H54 (cell line): Measurements from ENCODE around the gene EEFSEC.
A peak's percentile ranks its signal among the peaks of the same experiment; 100 is the strongest.

ENCODE experiments used
- DNase-seq: peaks from one replicate; pipeline ENCODE4 v3.0.0; 2011; ENCODE audit warnings: low spot score, mixed read lengths; ENCODE audit not compliant: insufficient read length
- FAIRE-seq: peaks from 3 replicates; lab custom pipeline; 2011; peaks lifted over from hg19 to GRCh38; lab: Jason Lieb, UNC
- POLR2A ChIP-seq: IDR thresholded peaks from 2 replicates; pipeline ENCODE4 v1.6.1; 2011; ENCODE audit warnings: low read depth, mild to moderate bottlenecking, low read length

The EEFSEC gene

DNA sequence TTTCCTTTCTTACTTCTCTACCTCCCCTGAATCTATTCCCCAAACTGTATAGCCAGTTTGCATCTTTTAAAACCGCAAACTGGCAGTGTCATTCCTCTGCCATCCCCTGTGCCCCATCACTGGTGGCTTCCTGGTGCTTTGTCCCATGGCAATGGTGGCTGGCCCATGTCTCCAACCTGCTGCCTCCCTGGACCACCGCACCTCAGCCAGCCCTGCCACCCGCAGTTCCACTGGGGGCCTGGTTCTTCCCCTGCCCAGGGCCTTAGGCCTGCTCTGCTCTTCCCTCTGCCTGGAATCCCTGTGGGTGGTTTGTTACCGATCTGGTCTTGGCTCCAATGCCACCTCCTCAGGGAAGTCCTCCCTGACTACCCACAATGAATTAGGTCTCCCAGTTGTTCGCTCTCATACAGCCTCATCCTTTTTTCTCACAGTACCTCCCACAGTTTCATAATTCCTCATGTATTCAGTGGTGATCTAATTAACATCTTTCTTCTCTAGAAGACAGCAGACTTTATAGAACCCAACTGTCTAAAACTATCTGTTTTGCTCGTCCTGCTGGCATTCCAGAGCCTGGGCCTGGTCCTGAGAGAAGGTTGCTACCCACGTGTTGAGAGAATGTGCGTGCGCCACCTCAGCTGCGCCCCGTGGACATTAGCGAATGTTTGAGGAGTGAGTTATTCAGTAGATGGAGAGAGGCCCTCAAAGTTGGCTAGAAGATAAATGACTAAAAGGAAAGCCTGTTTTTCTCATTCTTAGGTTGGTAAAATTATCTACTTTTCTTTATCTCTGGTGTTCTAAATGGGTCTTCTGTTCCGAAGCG is 183.3 kb downstream of the EEFSEC start:
- DNase-seq (no peak), FAIRE-seq (no peak)
- no peak for TF ChIP-seq POLR2A

DNA sequence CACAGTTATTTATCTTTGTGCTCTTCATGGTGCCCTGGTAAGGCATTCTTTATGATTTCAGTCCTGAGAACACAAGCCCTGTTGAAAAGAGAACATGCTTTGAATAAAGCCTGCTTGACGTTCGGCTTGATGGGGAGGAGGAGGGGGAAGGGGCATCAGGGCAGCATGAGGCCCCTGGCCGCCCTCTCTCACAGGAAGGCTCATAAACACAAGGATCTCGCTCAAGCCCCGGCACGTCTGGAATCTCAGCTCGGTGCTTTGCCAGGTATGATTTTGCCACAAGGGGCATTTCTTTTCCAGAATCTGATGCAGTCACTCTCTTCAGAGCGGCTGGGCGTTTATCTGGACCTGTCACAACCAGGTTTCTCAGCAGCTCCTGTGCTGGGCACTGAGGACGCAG is 184.0 kb downstream of the EEFSEC start:
- TF ChIP-seq POLR2A, result no peak
- FAIRE-seq (no peak), DNase-seq (no peak)

DNA sequence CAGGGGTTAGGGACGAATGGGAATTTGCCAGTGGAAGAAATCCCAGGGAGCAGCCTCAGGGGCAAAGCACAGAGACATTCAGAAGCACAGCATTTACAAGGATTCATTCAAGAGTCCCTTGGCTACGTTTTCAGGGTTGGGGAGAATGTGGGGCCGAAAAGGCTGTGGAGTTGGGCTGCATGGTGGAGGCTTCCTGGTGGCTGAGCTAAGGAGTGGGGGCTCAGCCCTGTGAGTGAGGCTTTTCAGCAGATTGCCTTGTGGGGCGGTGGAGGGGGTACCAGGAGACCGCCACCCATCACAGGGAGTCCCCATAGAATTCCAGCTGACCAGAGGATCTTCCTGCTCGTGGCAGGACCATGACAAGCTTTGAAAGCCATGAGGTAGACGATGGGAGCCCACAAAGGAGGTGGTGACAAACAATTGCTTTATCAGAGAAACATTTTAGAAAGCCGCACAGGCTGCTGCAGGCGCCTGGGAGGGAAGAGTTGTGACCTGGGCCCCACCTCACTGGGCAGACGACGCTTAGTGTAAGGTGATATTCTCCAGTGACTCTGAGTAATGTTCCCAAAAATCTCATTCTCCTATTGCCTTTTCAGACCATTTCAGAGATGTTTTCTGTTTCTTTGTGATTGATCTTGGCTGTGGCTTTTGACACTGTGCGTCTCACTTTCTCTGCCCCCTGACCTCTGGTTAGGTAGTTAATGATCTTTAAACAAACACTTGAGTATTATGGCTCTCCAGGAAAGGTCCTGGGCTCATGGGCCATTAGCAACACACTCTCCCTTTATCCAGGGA is 185.5 kb downstream of the EEFSEC start:
- no peak for TF ChIP-seq POLR2A
- DNase-seq, result no peak
- FAIRE-seq, result no peak

- no peak for DNase-seq
- no peak for FAIRE-seq
- TF ChIP-seq POLR2A, result no peak
Measured at GRCh38 chr3:128339491-128340012, 186.3 kb downstream of the EEFSEC start.

DNA sequence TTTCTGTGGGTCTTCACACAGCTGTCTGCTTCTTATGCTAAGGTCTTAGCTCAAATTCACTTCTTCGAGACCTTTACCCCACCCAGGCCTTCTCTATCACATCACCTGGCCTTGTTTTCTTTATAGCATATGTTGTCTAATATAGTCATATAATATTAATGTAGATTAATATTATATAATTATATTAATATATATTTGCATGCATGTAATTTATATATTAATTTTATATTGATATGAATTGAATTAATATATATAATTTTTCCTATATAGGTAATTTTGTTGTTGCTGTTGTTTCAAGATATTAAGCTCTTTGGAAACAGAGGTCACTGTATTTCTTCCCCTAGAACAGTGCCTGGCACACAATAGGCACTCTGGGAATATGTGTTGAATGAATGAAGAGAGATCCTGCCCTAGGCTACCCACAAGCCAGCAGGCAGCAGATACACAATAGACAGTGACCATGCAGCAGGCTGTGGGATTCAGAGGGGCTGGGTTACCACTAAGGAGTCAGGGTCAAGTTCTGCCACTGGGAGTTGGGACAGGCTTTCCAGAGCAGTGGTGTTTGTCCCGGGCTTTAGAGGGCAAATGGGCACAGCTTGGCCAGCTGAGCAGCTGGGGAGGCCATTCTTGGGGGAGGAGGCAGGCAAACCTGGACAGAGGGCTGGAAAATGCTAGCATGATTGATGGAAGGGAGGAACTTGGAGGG is 187.1 kb downstream of the EEFSEC start:
- TF ChIP-seq POLR2A, result no peak
- DNase-seq (no peak), FAIRE-seq (no peak)

DNA sequence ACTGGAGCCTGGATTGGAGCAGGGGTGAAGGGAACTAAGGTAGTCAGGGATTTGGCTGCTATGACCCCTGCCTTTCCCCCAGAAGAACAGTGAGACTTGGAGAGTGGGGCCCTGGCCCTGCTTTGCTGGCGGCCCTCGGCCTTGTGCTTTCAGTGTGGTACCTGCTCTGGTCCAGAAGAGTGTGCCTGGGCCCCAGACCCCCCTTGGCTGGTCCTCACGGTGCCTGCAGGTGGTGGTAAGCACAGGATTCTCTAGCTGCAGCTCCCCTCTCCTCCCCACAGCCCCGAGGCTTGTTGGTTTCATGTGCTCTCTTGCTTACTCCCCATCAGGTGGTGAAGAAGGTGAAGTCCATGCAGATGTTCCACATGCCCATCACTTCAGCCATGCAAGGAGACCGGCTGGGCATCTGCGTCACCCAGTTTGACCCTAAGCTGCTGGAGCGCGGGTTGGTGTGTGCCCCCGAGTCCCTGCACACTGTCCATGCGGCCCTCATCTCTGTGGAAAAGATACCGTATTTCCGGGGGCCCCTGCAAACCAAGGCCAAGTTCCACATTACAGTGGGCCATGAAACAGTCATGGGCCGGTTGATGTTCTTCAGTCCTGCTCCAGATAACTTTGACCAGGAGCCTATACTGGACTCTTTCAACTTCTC is 187.7 kb downstream of the EEFSEC start:
- TF ChIP-seq POLR2A, result no peak
- FAIRE-seq, result no peak
- no peak for DNase-seq

DNA sequence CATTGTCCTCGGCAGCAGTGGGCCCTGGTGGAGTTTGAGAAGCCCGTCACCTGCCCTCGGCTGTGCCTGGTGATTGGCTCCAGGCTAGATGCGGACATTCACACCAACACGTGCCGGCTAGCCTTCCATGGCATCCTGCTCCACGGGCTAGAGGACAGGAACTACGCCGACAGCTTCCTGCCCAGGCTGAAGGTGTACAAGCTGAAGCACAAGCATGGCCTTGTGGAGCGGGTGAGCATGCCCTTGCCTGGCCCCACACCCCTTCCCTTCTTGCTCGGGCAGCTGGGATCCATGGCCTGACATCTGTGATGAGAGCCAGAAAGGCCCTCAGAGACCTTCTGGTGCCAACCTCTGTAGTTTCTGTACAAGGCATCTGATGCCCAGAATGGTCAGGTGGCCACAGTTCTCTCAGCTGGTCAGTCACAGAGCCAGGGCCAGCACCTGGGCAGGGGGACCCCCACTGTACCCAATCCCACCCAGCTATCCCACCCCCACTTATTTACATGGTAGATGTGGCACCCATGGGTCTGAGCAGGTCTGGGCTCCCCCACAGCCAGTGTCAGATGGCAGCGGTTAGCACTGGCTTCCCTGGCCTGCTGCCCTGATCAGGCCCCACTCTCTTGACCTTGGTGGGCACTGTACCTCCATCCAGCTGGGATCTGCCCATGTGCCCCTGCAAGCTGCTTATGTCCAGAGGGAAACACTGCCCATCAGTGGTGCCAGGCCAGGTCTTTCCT is 188.5 kb downstream of the EEFSEC start:
- DNase-seq, result no peak
- no peak for TF ChIP-seq POLR2A
- no peak for FAIRE-seq

DNA sequence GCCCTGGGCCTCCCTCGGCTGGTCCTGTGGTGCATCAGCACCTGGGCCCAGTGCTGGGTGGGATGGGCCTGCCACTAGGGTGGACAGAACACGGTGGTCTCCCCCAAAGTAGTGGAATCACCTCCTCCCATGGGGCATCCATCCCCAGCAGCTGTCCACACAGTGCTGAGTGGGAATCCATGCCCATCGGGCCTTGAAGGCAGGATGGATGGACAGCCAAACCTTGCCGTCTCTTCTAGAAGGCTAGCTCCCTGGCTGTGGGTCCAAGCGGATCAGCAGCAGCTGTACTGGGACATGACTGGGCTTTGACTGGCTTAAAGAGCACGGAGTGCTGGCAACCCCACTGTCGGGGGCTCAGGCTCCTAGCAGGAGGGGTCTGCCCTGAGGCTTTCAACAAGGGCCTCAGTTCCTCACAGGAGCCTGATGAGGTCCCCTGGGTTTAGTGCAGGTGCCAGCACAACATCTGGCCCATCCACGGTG is 189.5 kb downstream of the EEFSEC start:
- no peak for FAIRE-seq
- no peak for DNase-seq
- TF ChIP-seq POLR2A, result no peak

- no peak for TF ChIP-seq POLR2A
- peak; percentile 39 for DNase-seq
- FAIRE-seq, result peak; percentile 75
Measured at GRCh38 chr3:128343287-128344051, 190.2 kb downstream of the EEFSEC start.

- DNase-seq (no peak), FAIRE-seq (no peak)
- no peak for TF ChIP-seq POLR2A
Measured at GRCh38 chr3:128344052-128344735, 190.9 kb downstream of the EEFSEC start.

DNA sequence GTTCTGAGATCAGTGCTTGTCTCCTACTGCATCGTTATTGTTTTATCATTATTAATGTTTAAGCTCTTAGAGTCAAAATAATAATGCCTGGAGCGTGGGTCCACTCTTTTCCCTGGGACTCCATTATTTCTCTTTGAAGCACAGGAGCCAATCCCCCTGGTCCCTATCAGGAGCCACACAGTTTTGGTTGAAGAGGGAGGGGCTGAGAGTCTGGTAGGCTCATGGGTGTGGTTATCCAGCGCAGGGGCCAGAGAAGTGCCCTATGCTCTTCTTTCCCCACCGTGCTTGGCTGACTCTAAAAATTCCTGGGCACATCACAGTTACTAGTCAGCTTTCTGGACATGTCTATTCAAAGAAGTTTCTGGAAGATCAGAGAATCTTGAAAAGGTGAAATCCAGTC is 191.9 kb downstream of the EEFSEC start:
- FAIRE-seq, result no peak
- no peak for TF ChIP-seq POLR2A
- DNase-seq, result no peak

- TF ChIP-seq POLR2A, result no peak
- DNase-seq (no peak), FAIRE-seq (no peak)
Measured at GRCh38 chr3:128346562-128346961, 193.3 kb downstream of the EEFSEC start.
